Measurements from ENCODE around the gene CACUL1. TPM values are rescaled to one million over a fixed set of nuclear protein-coding genes. Genes with fewer than 3 reads are reported as not detected.
"Not testable (repeated sequence)": the region's sequence is repeated elsewhere in the genome, so short reads cannot be mapped to it uniquely, and the experiment has no call there.

Gene CACUL1
- total RNA-seq, 1 experiment from 2014 or later, result 19.7 TPM

GRCh38 chr10:118701529-118702323 lies 53.0 kb downstream of the CACUL1 start:
- DNase-seq, result no peak
- Histone ChIP-seq H3K27me3 (ENCODE audit: control insufficient read depth, insufficient read depth, low read length) (no peaks in the 10 kb centered on the region), H3K4me3 (ENCODE audit: insufficient read depth, low read depth, low read length) (no peak overlapping the region), H3K36me3 (replicated peaks; ENCODE audit: control insufficient read depth, insufficient read depth, low read length) (no peaks in the 10 kb centered on the region)

- DNase-seq, result no peak
- H3K4me3 ChIP-seq (ENCODE audit: insufficient read depth, low read depth, low read length), result no peak overlapping the region
- H3K36me3 ChIP-seq (replicated peaks; ENCODE audit: control insufficient read depth, insufficient read depth, low read length), result no peaks in the 10 kb centered on the region
- H3K27me3 ChIP-seq (ENCODE audit: control insufficient read depth, insufficient read depth, low read length), result no peaks in the 10 kb centered on the region
These were observed 56.3 kb downstream of the CACUL1 start for GRCh38 chr10:118698421-118698820.

- no peak overlapping the region for H3K4me3 ChIP-seq (ENCODE audit: insufficient read depth, low read depth, low read length)
These were observed 59.9 kb downstream of the CACUL1 start for GRCh38 chr10:118694848-118695247.

GRCh38 chr10:118692872-118693271 lies 61.9 kb downstream of the CACUL1 start:
- no peak overlapping the region for H3K4me3 ChIP-seq (ENCODE audit: insufficient read depth, low read depth, low read length)
- H3K36me3 ChIP-seq (replicated peaks; ENCODE audit: control insufficient read depth, insufficient read depth, low read length), result peaks cover 2% of the 10 kb centered on the region; the same call in 1 of the 2 replicates
- no peak for DNase-seq

More at GRCh38 chr10:118694848-118695247, 59.9 kb downstream of the CACUL1 start:
- H3K27me3 ChIP-seq (ENCODE audit: control insufficient read depth, insufficient read depth, low read length), result no peaks in the 10 kb centered on the region
- no peak for DNase-seq
- peaks cover 2% of the 10 kb centered on the region; the same call in 1 of the 2 replicates for H3K36me3 ChIP-seq (replicated peaks; ENCODE audit: control insufficient read depth, insufficient read depth, low read length)

GRCh38 chr10:118689070-118689858 lies 65.5 kb downstream of the CACUL1 start:
- H3K27me3 ChIP-seq (ENCODE audit: control insufficient read depth, insufficient read depth, low read length), result no peaks in the 10 kb centered on the region
- no peak for DNase-seq
- H3K36me3 ChIP-seq (replicated peaks; ENCODE audit: control insufficient read depth, insufficient read depth, low read length), result peaks cover 8% of the 10 kb centered on the region
- H3K4me3 ChIP-seq (ENCODE audit: insufficient read depth, low read depth, low read length), result no peak overlapping the region

More at GRCh38 chr10:118692872-118693271, 61.9 kb downstream of the CACUL1 start:
- H3K27me3 ChIP-seq (ENCODE audit: control insufficient read depth, insufficient read depth, low read length), result no peaks in the 10 kb centered on the region

GRCh38 chr10:118687472-118687871 lies 67.3 kb downstream of the CACUL1 start:
- Histone ChIP-seq H3K27me3 (ENCODE audit: control insufficient read depth, insufficient read depth, low read length) (no peaks in the 10 kb centered on the region), H3K36me3 (replicated peaks; ENCODE audit: control insufficient read depth, insufficient read depth, low read length) (peaks cover 8% of the 10 kb centered on the region), H3K4me3 (ENCODE audit: insufficient read depth, low read depth, low read length) (no peak overlapping the region)
- DNase-seq, result no peak

GRCh38 chr10:118682533-118682932 lies 72.2 kb downstream of the CACUL1 start:
- DNase-seq, result no peak
- H3K4me3 ChIP-seq (ENCODE audit: insufficient read depth, low read depth, low read length), result no peak overlapping the region
- peaks cover 10% of the 10 kb centered on the region for H3K36me3 ChIP-seq (replicated peaks; ENCODE audit: control insufficient read depth, insufficient read depth, low read length)
- no peaks in the 10 kb centered on the region for H3K27me3 ChIP-seq (ENCODE audit: control insufficient read depth, insufficient read depth, low read length)

GRCh38 chr10:118680197-118680596 lies 74.6 kb downstream of the CACUL1 start:
- Histone ChIP-seq H3K27me3 (ENCODE audit: control insufficient read depth, insufficient read depth, low read length) (no peaks in the 10 kb centered on the region), H3K36me3 (replicated peaks; ENCODE audit: control insufficient read depth, insufficient read depth, low read length) (peaks cover 6% of the 10 kb centered on the region), H3K4me3 (ENCODE audit: insufficient read depth, low read depth, low read length) (no peak overlapping the region)
- DNase-seq, result no peak

- no peaks in the 10 kb centered on the region for H3K27me3 ChIP-seq (ENCODE audit: control insufficient read depth, insufficient read depth, low read length)
- DNase-seq, result no peak
- no peaks in the 10 kb centered on the region; the same call in 1 of the 2 replicates for H3K36me3 ChIP-seq (replicated peaks; ENCODE audit: control insufficient read depth, insufficient read depth, low read length)
- H3K4me3 ChIP-seq (ENCODE audit: insufficient read depth, low read depth, low read length), result no peak overlapping the region
These were observed 80.4 kb downstream of the CACUL1 start for GRCh38 chr10:118674226-118674919.

GRCh38 chr10:118672766-118673715 lies 81.7 kb downstream of the CACUL1 start:
- Histone ChIP-seq H3K36me3 (replicated peaks; ENCODE audit: control insufficient read depth, insufficient read depth, low read length) (no peaks in the 10 kb centered on the region; the same call in 1 of the 2 replicates), H3K4me3 (ENCODE audit: insufficient read depth, low read depth, low read length) (no peak overlapping the region), H3K27me3 (ENCODE audit: control insufficient read depth, insufficient read depth, low read length) (no peaks in the 10 kb centered on the region)
- DNase-seq, result no peak

- DNase-seq, result no peak
- Histone ChIP-seq H3K36me3 (replicated peaks; ENCODE audit: control insufficient read depth, insufficient read depth, low read length) (no peaks in the 10 kb centered on the region; the same call in 1 of the 2 replicates), H3K4me3 (ENCODE audit: insufficient read depth, low read depth, low read length) (no peak overlapping the region), H3K27me3 (ENCODE audit: control insufficient read depth, insufficient read depth, low read length) (no peaks in the 10 kb centered on the region)
These were observed 82.6 kb downstream of the CACUL1 start for GRCh38 chr10:118672153-118672552.

GRCh38 chr10:118671221-118671620 lies 83.5 kb downstream of the CACUL1 start:
- not testable (repeated sequence) for DNase-seq; H3K27me3 ChIP-seq (ENCODE audit: control insufficient read depth, insufficient read depth, low read length)

GRCh38 chr10:118670472-118671124 lies 84.2 kb downstream of the CACUL1 start:
- H3K27me3 ChIP-seq (ENCODE audit: control insufficient read depth, insufficient read depth, low read length), result no peaks in the 10 kb centered on the region
- H3K36me3 ChIP-seq (replicated peaks; ENCODE audit: control insufficient read depth, insufficient read depth, low read length), result no peaks in the 10 kb centered on the region; the same call in 1 of the 2 replicates
- H3K4me3 ChIP-seq (ENCODE audit: insufficient read depth, low read depth, low read length), result no peak overlapping the region
- DNase-seq, result no peak

More at GRCh38 chr10:118671221-118671620, 83.5 kb downstream of the CACUL1 start:
- not testable (repeated sequence) for H3K36me3 ChIP-seq (replicated peaks; ENCODE audit: control insufficient read depth, insufficient read depth, low read length); H3K4me3 ChIP-seq (ENCODE audit: insufficient read depth, low read depth, low read length)
